Neuron (in vitro differentiated cells): ENCODE data around the gene DST.

ENCODE experiments used
- H2AFZ ChIP-seq: one replicate; pipeline ENCODE4 v1.6.1; 2013; ENCODE audit warnings: low read depth, mild to moderate bottlenecking, inconsistent platforms, low read length, moderate library complexity
- H3K27me3 ChIP-seq: one replicate; pipeline ENCODE4 v1.6.1; 2013; ENCODE audit warnings: low read length; ENCODE audit not compliant: insufficient read depth
- H3K36me3 ChIP-seq: one replicate; pipeline ENCODE4 v1.6.1; 2013; ENCODE audit warnings: low read length; ENCODE audit not compliant: insufficient read depth
- H3K4me1 ChIP-seq: one replicate; pipeline ENCODE4 v1.6.1; 2013; ENCODE audit warnings: low read length; ENCODE audit not compliant: insufficient read depth
- H3K4me3 ChIP-seq: 2 replicates; pipeline ENCODE4 v1.5.1; 2013; ENCODE audit warnings: mild to moderate bottlenecking, low read length, moderate library complexity
- H3K9me3 ChIP-seq: one replicate; pipeline ENCODE4 v1.6.1; 2013; ENCODE audit warnings: low read length

The DST gene

GRCh38 chr6:56547687-56548086, 95.0 kb downstream of the DST start:
- H3K27me3 ChIP-seq, result no peaks in the 10 kb centered on the region
- no peak overlapping the region for H2AFZ ChIP-seq
- peaks cover 21% of the 10 kb centered on the region for H3K4me1 ChIP-seq
- peaks cover 13% of the 10 kb centered on the region for H3K36me3 ChIP-seq
- H3K4me3 ChIP-seq, result no peak overlapping the region
- H3K9me3 ChIP-seq, result no peaks in the 10 kb centered on the region

DNA sequence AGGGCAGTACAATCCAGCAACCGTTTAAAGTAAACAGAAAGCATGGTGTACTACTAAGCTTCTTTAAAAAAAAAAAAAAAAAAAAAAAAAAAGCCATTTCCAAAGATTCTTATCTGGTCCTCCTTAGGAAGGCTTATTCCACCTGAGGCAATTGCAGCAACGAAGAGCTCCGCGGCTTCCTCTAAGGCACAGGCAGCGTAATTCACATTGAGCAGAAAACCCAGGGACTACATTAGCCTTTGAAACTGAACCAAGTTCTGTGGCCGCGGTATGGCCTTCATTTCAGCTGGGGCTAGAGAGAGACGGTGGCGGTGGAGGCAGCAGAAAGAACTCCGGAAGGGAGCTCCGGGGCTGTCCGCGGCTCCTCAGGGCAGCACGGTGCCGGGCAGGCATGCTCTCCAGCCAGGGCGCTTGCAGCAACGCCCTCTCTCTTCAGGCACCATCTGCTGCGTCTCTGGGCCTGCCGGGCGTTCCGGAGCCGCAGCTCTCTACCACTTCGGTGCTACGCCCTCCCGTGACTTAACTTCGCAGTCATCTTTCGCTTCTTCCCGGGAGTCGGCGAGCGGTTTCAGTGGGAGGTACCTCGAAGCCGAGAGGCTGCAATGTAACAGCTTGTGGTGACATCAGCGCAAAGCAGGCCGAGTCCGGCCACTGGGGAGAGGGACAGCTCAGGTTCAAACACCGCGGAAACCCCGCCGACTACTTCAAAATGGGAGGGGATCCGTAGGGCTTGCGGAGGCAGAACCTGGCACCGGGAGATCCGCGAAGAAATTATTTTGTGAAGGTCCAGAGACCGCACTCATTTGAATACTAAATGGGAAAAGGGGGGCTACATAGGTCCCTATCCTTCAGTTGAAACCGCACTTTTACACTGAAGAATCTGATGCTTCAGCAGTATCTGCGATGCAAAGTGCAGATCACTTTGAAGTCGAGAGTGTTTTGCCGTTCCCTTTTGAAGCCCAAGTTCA, 100.0 kb downstream of the DST start:
- Histone ChIP-seq H2AFZ (peak overlapping the region; percentile 58), H3K4me1 (peaks cover 34% of the 10 kb centered on the region), H3K36me3 (no peaks in the 10 kb centered on the region), H3K9me3 (no peaks in the 10 kb centered on the region), H3K27me3 (no peaks in the 10 kb centered on the region), H3K4me3 (peak overlapping the region; percentile 72)

DNA sequence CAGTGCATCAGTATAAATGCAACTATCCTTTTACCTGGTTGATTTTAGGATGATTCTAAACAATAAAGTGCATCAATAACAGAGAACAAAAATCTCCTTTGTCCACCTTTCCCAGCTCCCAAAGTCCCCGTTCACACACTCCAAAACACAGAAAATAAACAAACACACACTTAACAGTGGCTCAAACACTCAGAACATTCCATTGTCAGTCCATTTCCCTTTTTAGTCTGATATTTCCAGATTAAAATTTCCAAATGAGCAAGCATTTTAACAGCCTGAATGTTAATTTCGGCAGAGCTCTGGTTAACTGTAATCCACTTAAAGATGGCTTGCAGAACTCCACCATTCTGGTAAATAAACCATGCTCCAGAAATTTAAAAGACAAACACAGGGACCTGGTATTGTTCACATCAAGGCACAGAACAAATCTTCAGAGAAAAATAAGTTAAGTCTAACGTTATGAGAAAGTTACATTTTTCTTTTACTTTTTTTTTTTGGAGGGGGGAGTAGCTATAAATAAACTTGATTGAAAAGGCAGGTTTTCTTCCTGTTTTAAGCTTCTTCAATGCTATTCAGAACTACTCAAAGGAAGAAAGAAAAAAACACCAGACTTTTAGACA, 100.8 kb downstream of the DST start:
- peak overlapping the region; percentile 72 for H3K4me3 ChIP-seq
- peak overlapping the region; percentile 12 for H2AFZ ChIP-seq
- peaks cover 34% of the 10 kb centered on the region for H3K4me1 ChIP-seq
- no peaks in the 10 kb centered on the region for H3K9me3 ChIP-seq
- H3K27me3 ChIP-seq, result no peaks in the 10 kb centered on the region
- no peaks in the 10 kb centered on the region for H3K36me3 ChIP-seq

DNA sequence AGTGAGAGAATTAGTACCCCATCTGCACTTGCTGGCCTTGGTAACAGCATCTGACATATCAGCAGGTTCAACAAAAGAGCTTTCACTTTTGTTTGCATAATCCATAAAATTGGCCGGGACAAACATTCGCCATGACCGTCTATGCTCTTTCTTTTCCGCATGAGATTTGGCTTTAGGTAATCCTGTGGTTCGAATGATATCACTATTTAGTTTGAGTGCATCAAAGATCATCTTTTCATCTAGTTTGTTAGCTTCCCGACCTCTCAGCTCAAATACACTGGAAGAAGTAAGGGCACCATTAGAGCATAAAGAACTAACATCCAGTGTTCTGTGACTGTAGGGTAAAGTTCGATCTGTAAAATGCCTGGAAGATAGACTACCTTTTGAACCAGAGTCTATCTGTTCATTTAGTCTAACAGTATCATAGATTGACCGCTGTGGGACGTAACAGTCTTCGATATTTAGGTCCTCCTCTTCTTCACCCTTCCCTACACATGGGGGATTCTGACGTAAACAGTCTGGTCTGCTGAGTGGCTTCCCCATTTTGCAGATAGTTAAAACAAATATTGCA, 101.6 kb downstream of the DST start:
- no peak overlapping the region for H2AFZ ChIP-seq
- peak overlapping the region; percentile 72 for H3K4me3 ChIP-seq
- no peaks in the 10 kb centered on the region for H3K27me3 ChIP-seq
- H3K9me3 ChIP-seq, result no peaks in the 10 kb centered on the region
- H3K36me3 ChIP-seq, result peaks cover 6% of the 10 kb centered on the region
- peaks cover 34% of the 10 kb centered on the region for H3K4me1 ChIP-seq

DNA sequence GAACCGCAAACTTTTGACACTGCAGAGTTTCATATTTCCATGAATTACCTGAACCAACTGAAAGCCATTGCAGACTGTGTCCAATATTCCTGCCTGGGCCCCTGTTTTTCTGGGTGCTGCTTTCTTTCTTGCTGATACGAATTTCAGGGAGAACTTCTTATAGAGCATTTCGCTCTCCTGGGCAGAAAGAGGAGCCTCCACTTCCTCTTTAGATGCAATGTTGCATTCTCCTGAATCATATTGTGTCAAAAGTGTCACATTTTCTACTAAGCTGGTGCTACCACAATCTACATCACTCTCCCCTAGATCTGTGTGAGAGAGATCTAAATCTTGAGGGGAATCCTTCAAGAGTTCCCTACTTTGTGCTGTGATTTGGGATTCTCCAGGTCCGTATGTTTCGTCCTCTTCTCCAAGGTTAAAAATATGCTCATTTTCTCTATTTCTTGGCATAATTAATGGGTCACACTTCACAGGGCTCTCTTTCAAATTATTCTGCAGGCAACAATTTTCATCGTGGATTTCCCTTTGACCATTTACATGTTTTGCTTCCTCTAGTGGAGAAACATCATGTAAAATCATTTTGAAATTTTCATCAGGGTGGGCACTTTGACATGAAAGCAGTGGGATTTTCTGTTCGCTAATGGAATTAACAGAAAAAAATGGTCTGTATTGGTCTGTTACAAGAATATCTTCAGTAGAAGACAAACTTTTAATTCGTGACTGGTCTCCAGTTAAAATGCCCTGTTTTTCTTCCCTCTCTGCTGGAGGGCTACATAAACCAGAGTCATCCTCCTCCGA, 102.3 kb downstream of the DST start:
- Histone ChIP-seq H3K4me1 (peaks cover 34% of the 10 kb centered on the region), H3K27me3 (no peaks in the 10 kb centered on the region), H2AFZ (no peak overlapping the region), H3K36me3 (peaks cover 12% of the 10 kb centered on the region), H3K9me3 (no peaks in the 10 kb centered on the region), H3K4me3 (peak overlapping the region; percentile 72)

- Histone ChIP-seq H2AFZ (no peak overlapping the region), H3K36me3 (peaks cover 19% of the 10 kb centered on the region), H3K27me3 (no peaks in the 10 kb centered on the region), H3K4me1 (peaks cover 34% of the 10 kb centered on the region), H3K4me3 (peak overlapping the region; percentile 1), H3K9me3 (peaks cover 2% of the 10 kb centered on the region)
Measured at GRCh38 chr6:56539527-56540105, 103.1 kb downstream of the DST start.

GRCh38 chr6:56538851-56539250, 103.8 kb downstream of the DST start:
- Histone ChIP-seq H3K4me1 (peaks cover 33% of the 10 kb centered on the region), H3K36me3 (peaks cover 22% of the 10 kb centered on the region), H3K4me3 (no peak overlapping the region), H2AFZ (no peak overlapping the region), H3K9me3 (peaks cover 2% of the 10 kb centered on the region), H3K27me3 (no peaks in the 10 kb centered on the region)

- Histone ChIP-seq H3K4me1 (peaks cover 30% of the 10 kb centered on the region), H2AFZ (no peak overlapping the region), H3K36me3 (peaks cover 37% of the 10 kb centered on the region)
Measured at GRCh38 chr6:56537223-56537770, 105.4 kb downstream of the DST start.

DNA sequence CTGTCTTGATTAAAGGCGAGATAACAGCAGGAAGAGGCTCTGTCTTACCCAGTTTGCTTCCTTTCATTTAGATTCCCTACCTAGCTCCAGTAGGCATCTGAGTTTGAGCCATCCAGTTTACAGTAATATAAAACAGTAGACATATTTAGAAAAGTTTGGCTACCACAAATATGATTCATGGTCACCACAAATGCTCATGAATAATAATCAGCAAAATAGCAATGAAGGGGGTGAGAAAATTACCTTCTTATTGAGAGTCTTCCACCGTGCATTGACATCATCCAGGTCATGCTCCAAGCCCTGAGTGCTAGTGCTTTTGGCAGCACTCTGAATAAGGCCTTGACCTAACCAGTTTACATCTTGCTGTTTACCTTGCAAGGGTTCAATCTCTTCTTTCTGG, 106.2 kb downstream of the DST start:
- H3K9me3 ChIP-seq, result peaks cover 2% of the 10 kb centered on the region
- no peak overlapping the region for H3K4me3 ChIP-seq
- no peak overlapping the region for H2AFZ ChIP-seq
- no peaks in the 10 kb centered on the region for H3K27me3 ChIP-seq
- peaks cover 44% of the 10 kb centered on the region for H3K36me3 ChIP-seq
- peaks cover 27% of the 10 kb centered on the region for H3K4me1 ChIP-seq

More at GRCh38 chr6:56537223-56537770, 105.4 kb downstream of the DST start:
- no peak overlapping the region for H3K4me3 ChIP-seq
- no peaks in the 10 kb centered on the region for H3K27me3 ChIP-seq
- H3K9me3 ChIP-seq, result peaks cover 2% of the 10 kb centered on the region

- H3K27me3 ChIP-seq, result no peaks in the 10 kb centered on the region
- peaks cover 18% of the 10 kb centered on the region for H3K4me1 ChIP-seq
- H3K36me3 ChIP-seq, result peaks cover 53% of the 10 kb centered on the region
- no peak overlapping the region for H3K4me3 ChIP-seq
- H2AFZ ChIP-seq, result no peak overlapping the region
- H3K9me3 ChIP-seq, result peaks cover 2% of the 10 kb centered on the region
Measured at GRCh38 chr6:56535626-56536025, 107.1 kb downstream of the DST start.

- peaks cover 2% of the 10 kb centered on the region for H3K9me3 ChIP-seq
- no peaks in the 10 kb centered on the region for H3K27me3 ChIP-seq
- H3K4me3 ChIP-seq, result no peak overlapping the region
- peaks cover 10% of the 10 kb centered on the region for H3K4me1 ChIP-seq
- no peak overlapping the region for H2AFZ ChIP-seq
- peaks cover 60% of the 10 kb centered on the region for H3K36me3 ChIP-seq
Measured at GRCh38 chr6:56534680-56535419, 107.8 kb downstream of the DST start.
